Neural cell (in vitro differentiated cells): ENCODE measurements around the gene ESPN. TPM values are rescaled to one million over a fixed set of nuclear protein-coding genes. Genes with fewer than 3 reads are reported as not detected.
"Not testable (repeated sequence)": the region's sequence is repeated elsewhere in the genome, so short reads cannot be mapped to it uniquely, and the experiment has no call there.

Experiments
- H2AFZ ChIP-seq: fragments of 200-600, 300-800 bp; sonication (generic), shearing (Covaris generic); 2 replicates; pipeline ENCODE4 v1.6.0; 2014; ENCODE audit warnings: low read depth, mild to moderate bottlenecking, antibody characterized with exemption, low read length, moderate library complexity
- H3F3A ChIP-seq: fragments of 200-600 bp; shearing (Covaris generic); 2 replicates; pipeline ENCODE4 v1.6.1; 2016; ENCODE audit warnings: mild to moderate bottlenecking, moderate library complexity, mixed read lengths, antibody characterized with exemption, low read length; ENCODE audit not compliant: insufficient read depth, poor library complexity, severe bottlenecking
- H3K27ac ChIP-seq: fragments of 200-600, 300-800 bp; sonication (generic), shearing (Covaris generic); 2 replicates; pipeline ENCODE4 v1.5.1; 2014; ENCODE audit warnings: mild to moderate bottlenecking, low read length, moderate library complexity
- H3K27me3 ChIP-seq: fragments of 300-800, 200-600 bp; sonication (generic), shearing (Covaris generic); 2 replicates; pipeline ENCODE4 v1.6.0; 2014; ENCODE audit warnings: mild to moderate bottlenecking, low read depth, low read length, moderate library complexity; ENCODE audit not compliant: insufficient read depth
- H3K36me3 ChIP-seq: fragments of 300-800, 200-600 bp; sonication (generic), shearing (Covaris generic); 2 replicates; pipeline ENCODE4 v1.5.1; 2014; ENCODE audit warnings: mild to moderate bottlenecking, antibody characterized with exemption, low read length, moderate library complexity; ENCODE audit not compliant: insufficient read depth
- H3K4me2 ChIP-seq: fragments of 300-800, 200-600 bp; sonication (generic), shearing (Covaris generic); 2 replicates; pipeline ENCODE4 v1.6.0; 2014; ENCODE audit warnings: mild to moderate bottlenecking, low read length
- H3K4me3 ChIP-seq: fragments of 300-800, 200-600 bp; sonication (generic), shearing (Covaris generic); 2 replicates; pipeline ENCODE4 v1.5.1; 2014; ENCODE audit warnings: mild to moderate bottlenecking, low read length, moderate library complexity
- H3K79me2 ChIP-seq: fragments of 200-600 bp; shearing (Covaris generic); replicated peaks from 2 replicates; pipeline ENCODE4 v1.6.0; 2014; ENCODE audit warnings: mild to moderate bottlenecking, low read length, moderate library complexity; ENCODE audit not compliant: insufficient read depth
- H3K9ac ChIP-seq: fragments of 300-800, 200-600 bp; sonication (generic), shearing (Covaris generic); 2 replicates; pipeline ENCODE4 v1.6.1; 2016; ENCODE audit warnings: mild to moderate bottlenecking, low read length, mixed read lengths
- H3K9me2 ChIP-seq: fragments of 200-600 bp; shearing (Covaris generic); 2 replicates; pipeline ENCODE4 v1.6.1; 2016; ENCODE audit warnings: mild to moderate bottlenecking, low read length, mixed read lengths; ENCODE audit not compliant: insufficient read depth
- H3K9me3 ChIP-seq: fragments of 200-600, 300-800 bp; sonication (generic), shearing (Covaris generic); 2 replicates; pipeline ENCODE4 v1.6.1; 2016; ENCODE audit warnings: mild to moderate bottlenecking, mixed run types, low read length, moderate library complexity, mixed read lengths
- H4K20me1 ChIP-seq: fragments of 200-600 bp; shearing (Covaris generic); 2 replicates; pipeline ENCODE4 v1.6.1; 2016; ENCODE audit warnings: mild to moderate bottlenecking, mixed run types; ENCODE audit not compliant: insufficient read depth
- EP300 ChIP-seq: fragments of 450-650 bp; conservative IDR thresholded peaks from 2 replicates; pipeline ENCODE4 v1.6.1; 2014; ENCODE audit warnings: antibody characterized with exemption, mild to moderate bottlenecking, moderate library complexity; ENCODE audit not compliant: poor library complexity, severe bottlenecking
- EZH2 ChIP-seq: fragments of 200-600, 300-800 bp; shearing (Covaris generic), sonication (generic); IDR thresholded peaks from 2 replicates; pipeline ENCODE4 v1.6.1; 2014; ENCODE audit warnings: antibody characterized with exemption, low read length, borderline replicate concordance, mild to moderate bottlenecking; ENCODE audit not compliant: insufficient read depth, poor library complexity, severe bottlenecking
- MXI1 ChIP-seq: fragments of 450-650 bp; conservative IDR thresholded peaks from 2 replicates; pipeline ENCODE4 v1.6.1; 2014; ENCODE audit warnings: antibody characterized with exemption, mild to moderate bottlenecking; ENCODE audit not compliant: poor library complexity, severe bottlenecking
- POLR2AphosphoS5 ChIP-seq: IDR thresholded peaks from 2 replicates; pipeline ENCODE4 v1.6.1; 2012
- RAD21 ChIP-seq: fragments of 450-650 bp; conservative IDR thresholded peaks from 2 replicates; pipeline ENCODE4 v1.6.1; 2014; ENCODE audit warnings: antibody characterized with exemption, mild to moderate bottlenecking, moderate library complexity
- SMC3 ChIP-seq: fragments of 450-650 bp; conservative IDR thresholded peaks from 2 replicates; pipeline ENCODE4 v1.6.1; 2014; ENCODE audit warnings: antibody characterized with exemption, mild to moderate bottlenecking, moderate library complexity; ENCODE audit not compliant: poor library complexity
- TAF1 ChIP-seq: IDR thresholded peaks from 2 replicates; pipeline ENCODE4 v1.6.1; 2012; ENCODE audit warnings: low read depth
- polyA plus RNA-seq: library from polyadenylated mRNA; depleted of rRNA; stranded (reverse); fragments of >200 nt; gene quantifications from 2 replicates; pipeline ENCODE4 v1.2.3, GENCODE V29; 2014
- TF ChIP-seq, protein P1 (sequence below): IDR thresholded peaks from 2 replicates; pipeline ENCODE4 v1.6.1; 2012; ENCODE audit warnings: borderline replicate concordance
- TF ChIP-seq, protein P2 (sequence below): fragments of 450-650 bp; IDR thresholded peaks from 2 replicates; pipeline ENCODE4 v1.5.1; 2014; ENCODE audit warnings: antibody characterized with exemption, mild to moderate bottlenecking, moderate library complexity; ENCODE audit not compliant: poor library complexity, severe bottlenecking

Gene ESPN
- polyA plus RNA-seq, 1 donor from 2014 or later, result not detected

DNA sequence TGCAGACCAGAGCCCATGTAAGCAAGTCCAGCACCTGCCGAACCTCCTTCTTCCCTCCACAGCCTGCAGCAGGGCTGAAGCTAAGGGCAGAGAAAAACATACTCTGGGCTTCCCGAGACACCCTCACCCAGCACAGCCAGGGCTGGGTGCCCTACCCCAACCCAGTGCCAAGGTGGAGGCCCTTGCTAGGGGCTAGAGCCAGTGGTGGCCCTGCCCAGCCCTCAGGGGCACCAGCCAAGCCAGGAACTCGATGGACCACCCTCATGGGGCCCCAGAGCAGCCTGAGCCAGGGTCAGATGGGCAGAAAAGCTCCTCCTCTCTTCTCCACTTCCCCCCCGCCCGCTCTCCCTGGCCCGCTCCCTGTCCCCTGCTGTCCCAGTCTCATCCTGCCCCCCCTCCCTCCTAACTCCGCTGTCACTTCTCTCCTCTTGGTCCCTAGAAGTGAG, 25.5 kb downstream of the ESPN start:
- Histone ChIP-seq H3K9me3 (no peaks in the 10 kb centered on the region), H3K4me2 (no peak overlapping the region), H4K20me1 (no peaks in the 10 kb centered on the region), H3K9ac (no peak overlapping the region), H3K27ac (no peak overlapping the region), H2AFZ (no peak overlapping the region), H3K36me3 (no peaks in the 10 kb centered on the region), H3K27me3 (peaks cover 36% of the 10 kb centered on the region), H3K9me2 (no peaks in the 10 kb centered on the region), H3K79me2 (no peaks in the 10 kb centered on the region), H3K4me3 (no peak overlapping the region), H3F3A (no peaks in the 10 kb centered on the region)
- TF ChIP-seq TAF1 (no peak), MXI1 (no peak), SMC3 (no peak), EP300 (no peak), EZH2 (no peak), POLR2AphosphoS5 (no peak), RAD21 (no peak)
- TF ChIP-seq, protein P1, sequence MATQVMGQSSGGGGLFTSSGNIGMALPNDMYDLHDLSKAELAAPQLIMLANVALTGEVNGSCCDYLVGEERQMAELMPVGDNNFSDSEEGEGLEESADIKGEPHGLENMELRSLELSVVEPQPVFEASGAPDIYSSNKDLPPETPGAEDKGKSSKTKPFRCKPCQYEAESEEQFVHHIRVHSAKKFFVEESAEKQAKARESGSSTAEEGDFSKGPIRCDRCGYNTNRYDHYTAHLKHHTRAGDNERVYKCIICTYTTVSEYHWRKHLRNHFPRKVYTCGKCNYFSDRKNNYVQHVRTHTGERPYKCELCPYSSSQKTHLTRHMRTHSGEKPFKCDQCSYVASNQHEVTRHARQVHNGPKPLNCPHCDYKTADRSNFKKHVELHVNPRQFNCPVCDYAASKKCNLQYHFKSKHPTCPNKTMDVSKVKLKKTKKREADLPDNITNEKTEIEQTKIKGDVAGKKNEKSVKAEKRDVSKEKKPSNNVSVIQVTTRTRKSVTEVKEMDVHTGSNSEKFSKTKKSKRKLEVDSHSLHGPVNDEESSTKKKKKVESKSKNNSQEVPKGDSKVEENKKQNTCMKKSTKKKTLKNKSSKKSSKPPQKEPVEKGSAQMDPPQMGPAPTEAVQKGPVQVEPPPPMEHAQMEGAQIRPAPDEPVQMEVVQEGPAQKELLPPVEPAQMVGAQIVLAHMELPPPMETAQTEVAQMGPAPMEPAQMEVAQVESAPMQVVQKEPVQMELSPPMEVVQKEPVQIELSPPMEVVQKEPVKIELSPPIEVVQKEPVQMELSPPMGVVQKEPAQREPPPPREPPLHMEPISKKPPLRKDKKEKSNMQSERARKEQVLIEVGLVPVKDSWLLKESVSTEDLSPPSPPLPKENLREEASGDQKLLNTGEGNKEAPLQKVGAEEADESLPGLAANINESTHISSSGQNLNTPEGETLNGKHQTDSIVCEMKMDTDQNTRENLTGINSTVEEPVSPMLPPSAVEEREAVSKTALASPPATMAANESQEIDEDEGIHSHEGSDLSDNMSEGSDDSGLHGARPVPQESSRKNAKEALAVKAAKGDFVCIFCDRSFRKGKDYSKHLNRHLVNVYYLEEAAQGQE, result no peak
- TF ChIP-seq, protein P2, sequence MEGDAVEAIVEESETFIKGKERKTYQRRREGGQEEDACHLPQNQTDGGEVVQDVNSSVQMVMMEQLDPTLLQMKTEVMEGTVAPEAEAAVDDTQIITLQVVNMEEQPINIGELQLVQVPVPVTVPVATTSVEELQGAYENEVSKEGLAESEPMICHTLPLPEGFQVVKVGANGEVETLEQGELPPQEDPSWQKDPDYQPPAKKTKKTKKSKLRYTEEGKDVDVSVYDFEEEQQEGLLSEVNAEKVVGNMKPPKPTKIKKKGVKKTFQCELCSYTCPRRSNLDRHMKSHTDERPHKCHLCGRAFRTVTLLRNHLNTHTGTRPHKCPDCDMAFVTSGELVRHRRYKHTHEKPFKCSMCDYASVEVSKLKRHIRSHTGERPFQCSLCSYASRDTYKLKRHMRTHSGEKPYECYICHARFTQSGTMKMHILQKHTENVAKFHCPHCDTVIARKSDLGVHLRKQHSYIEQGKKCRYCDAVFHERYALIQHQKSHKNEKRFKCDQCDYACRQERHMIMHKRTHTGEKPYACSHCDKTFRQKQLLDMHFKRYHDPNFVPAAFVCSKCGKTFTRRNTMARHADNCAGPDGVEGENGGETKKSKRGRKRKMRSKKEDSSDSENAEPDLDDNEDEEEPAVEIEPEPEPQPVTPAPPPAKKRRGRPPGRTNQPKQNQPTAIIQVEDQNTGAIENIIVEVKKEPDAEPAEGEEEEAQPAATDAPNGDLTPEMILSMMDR, result no peak

DNA sequence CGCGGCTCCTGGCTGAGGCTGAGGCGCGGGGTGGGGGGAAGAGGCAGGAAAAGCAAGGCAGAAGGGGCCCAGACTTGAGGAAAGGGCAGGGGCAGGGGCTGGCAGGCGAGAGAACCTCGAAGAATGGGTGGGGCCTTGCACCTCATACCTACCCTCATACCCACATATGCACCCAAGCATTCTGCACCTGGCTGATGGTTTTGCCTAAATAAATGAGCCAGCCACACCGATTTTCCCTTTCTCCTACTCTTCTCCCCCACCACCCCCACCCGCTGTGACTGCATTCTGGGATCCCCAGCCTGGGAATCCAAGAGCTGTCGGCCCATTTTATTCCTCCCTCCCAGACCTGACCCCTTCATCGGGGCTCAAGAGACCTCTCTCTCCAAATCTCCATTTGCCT, 25.9 kb downstream of the ESPN start:
- not testable (repeated sequence) for H3K27ac ChIP-seq, H3K36me3 ChIP-seq, H3K9me2 ChIP-seq, H3K4me3 ChIP-seq, H3K9ac ChIP-seq, H3K9me3 ChIP-seq, H3K79me2 ChIP-seq, H4K20me1 ChIP-seq, H3K4me2 ChIP-seq, H2AFZ ChIP-seq, H3F3A ChIP-seq
- peaks cover 36% of the 10 kb centered on the region for H3K27me3 ChIP-seq

DNA sequence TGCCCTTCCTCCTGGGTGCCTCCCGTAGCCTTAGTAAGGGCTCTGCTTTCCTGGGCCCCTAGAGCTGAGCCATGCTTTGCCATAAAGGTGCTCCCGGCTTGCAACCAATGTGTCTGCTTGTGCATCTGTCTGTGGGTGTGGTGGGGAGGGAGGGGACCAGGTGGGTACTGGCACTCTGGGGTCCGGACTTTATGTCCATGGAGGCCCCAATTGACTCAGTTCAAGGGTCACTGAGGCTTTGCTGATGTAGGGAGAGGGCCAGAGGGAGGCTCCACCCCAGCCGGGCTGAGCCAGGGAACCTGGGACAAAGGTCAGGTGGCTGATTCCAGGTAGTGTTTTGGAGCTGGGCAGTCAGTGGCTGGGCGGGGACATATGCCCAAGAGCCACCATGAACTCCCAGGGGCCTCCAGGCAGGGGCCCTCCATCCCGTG, 26.4 kb downstream of the ESPN start:
- no peak overlapping the region for H3K9ac ChIP-seq
- no peaks in the 10 kb centered on the region for H3K36me3 ChIP-seq
- H3K4me2 ChIP-seq, result no peak overlapping the region
- H4K20me1 ChIP-seq, result no peaks in the 10 kb centered on the region
- no peak overlapping the region for H3K27ac ChIP-seq
- H2AFZ ChIP-seq, result no peak overlapping the region
- peaks cover 36% of the 10 kb centered on the region for H3K27me3 ChIP-seq
- no peaks in the 10 kb centered on the region for H3K9me2 ChIP-seq
- H3K79me2 ChIP-seq, result no peaks in the 10 kb centered on the region
- H3K4me3 ChIP-seq, result no peak overlapping the region
- no peaks in the 10 kb centered on the region for H3F3A ChIP-seq
- no peaks in the 10 kb centered on the region for H3K9me3 ChIP-seq
- TF ChIP-seq, protein P2, result no peak
- TF ChIP-seq MXI1, result no peak
- TF ChIP-seq EP300, result no peak
- TF ChIP-seq EZH2, result no peak
- no peak for TF ChIP-seq POLR2AphosphoS5
- TF ChIP-seq SMC3, result no peak
- TF ChIP-seq TAF1, result no peak
- TF ChIP-seq, protein P1, result no peak
